NCI-H187 (cell line): ENCODE data around the gene RABL6.
"Not testable (repeated sequence)": the region's sequence is repeated elsewhere in the genome, so short reads cannot be mapped to it uniquely, and the experiment has no call there.

Experiments
- DNase-seq, 2 experiments: peaks; one replicate each; lab custom pipeline; 2025; lab: John Stamatoyannopoulos, UW

Gene RABL6

DNA sequence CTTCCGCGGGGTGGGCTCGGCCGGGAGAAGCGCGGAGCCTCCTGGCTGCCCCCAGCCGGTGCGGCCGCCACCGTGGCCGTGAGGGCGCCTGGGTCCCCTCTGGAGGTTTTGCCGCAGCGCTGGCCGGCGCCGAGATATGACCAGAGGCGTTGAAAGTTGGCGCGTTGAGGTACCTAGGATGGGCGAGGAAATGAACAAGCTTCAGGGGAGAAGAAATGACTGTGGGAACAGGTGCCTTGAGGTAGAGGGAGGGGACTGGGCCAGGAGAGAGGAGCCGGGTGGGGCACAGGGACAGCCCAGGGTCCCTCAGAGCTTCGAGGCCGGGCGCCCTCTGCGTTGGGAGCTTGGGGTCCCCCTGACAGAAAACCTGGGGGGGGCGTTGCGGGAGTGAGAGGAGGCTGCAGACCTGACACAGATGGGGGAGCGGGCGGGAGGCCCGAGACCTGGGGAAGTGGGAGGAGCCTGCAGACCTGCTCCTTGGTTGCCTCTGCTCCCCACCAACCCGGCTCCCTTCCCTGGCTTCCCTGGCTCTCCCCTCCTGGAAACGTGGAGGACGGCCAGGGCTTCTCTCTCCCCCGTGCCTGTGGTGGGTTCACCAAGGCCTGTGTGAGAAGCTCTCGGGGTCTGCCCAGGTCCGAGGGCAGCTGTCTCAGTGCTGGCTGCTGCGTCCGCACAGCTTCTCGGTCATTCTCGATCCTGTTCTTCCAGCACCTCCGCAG is 14.2 kb downstream of the RABL6 start:
- DNase-seq = no peak

DNA sequence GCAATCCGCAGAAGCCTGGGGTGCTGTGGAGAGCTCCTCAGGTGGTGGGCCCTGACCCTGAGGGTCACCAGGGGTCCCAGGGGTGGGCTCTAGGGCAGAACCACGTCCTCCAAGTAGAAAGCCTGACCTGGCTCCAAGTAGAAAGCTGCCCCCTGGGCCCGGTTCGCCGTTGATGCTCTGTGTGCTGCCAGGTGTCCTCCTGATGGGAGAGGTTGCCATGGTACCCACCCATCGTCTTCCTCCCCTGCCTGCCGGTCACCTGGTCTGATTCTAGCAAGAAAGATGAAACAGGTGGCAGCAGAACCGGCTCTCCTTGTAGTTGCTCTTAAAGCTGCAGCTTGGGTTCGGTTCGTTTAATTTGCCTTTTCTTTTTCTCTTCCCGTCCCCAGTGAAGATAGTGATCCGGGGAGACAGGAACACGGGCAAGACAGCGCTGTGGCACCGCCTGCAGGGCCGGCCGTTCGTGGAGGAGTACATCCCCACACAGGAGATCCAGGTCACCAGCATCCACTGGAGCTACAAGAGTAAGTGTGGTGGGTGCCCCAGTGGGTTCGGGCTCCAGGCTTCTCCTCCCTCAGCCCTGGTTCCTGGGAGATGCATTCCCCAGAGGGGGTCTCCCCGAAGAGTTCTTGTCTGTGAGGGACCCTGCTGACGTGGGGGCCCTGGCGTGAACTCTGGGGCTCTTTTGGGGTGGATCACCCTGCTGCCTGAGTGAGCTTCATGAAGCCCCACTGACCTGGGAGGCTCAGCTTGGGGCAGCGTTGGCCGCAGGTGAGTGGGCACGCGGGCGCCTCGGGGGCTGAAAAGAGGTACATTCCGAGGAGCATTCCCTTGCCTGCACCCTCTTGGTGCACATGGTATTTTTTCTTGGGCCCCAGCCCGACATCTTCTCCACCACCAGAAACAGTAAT is 15.6 kb downstream of the RABL6 start:
- DNase-seq = no peak

DNA sequence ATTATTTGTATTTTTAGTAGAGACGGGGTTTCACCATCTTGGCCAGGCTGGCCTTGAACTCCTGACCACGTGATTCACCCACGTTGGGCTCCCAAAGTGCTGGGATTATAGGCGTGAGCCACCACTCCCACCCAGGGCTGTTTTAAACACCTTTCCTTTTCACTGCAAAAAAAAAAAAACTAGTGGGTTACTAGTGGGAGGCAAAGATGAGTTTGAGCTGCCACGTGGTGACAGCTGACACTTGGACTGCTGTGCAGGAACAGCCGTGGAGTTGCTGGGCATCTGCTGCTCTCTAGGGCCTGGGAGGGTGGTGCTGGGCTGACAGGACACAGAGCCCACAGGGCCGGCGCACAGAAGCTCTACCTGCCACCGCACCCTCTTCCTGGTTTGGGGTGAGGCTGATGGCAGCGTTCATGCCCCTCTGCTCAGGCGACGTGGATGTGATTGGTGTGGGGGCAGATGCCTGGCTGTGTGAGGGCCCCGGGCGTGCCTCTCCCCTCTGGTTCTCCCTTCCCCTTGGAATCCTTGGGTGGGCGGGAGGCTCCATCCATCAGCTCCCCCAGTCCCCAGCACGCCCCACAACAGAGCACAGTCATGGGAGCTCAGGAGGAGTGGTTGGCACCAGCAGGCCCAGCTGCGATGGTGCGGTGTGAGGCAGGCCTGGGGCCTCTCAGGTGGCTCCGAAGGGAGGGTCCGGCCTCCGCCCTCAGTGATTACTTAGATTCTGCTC is 16.9 kb downstream of the RABL6 start:
- no peak for DNase-seq

DNA sequence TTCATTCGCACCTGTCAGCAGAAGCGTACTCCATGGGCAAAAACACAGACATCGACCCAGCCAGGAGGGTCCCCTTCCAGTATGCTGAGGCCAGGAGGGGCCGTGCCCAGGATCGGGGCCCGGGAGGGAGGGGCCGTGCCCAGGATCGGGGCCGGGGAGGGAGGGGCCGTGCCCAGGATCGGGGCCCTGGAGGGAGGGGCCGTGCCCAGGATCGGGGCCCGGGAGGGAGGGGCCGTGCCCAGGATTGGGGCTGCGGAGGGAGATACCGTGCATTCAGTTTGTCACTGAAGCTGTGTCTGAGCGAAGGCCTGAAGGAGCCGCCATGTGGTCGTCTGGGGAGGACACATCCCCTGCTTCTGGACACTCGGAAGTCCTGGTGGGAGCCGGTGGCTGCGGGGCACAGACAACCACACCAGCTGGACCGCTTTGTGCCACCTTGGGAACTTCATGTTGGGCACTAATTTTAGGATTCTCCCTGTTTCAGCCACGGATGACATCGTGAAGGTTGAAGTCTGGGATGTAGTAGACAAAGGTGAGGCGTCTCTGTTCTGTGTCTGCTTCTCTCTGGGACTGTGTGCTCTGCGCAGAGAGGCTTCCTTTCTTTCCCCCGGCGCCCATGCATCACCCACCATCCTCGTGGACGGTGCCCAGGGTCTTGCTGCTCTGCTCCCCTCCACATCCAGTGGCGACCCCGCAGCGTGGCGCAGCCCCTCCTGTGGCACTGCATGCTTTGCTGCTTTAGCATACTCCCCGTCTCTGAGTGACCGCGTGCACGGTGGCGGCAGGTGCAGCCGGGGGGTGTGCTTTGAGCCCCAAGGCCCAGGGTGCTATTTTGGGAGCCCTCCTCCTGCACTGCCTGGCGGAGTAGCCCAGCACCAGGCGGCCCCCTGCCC is 17.8 kb downstream of the RABL6 start:
- DNase-seq = no peak

DNA sequence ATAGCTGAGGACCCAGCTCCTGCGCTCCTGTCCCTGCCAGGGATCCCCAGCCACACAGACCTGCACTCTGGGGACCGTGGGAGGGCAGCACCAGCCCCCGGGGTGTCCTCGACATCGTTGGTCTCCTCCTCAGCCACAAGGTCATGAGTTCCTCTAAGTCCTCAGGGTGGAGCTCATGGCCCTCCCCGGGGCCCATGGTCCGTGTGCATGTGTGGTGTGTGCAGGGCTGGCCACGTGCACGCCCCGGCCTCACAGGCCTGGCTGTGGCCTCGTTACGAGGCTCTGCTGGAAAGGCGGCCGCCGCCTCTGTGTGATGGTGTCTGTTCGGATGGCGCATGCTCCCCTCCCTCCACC is 18.4 kb downstream of the RABL6 start:
- no peak for DNase-seq

DNA sequence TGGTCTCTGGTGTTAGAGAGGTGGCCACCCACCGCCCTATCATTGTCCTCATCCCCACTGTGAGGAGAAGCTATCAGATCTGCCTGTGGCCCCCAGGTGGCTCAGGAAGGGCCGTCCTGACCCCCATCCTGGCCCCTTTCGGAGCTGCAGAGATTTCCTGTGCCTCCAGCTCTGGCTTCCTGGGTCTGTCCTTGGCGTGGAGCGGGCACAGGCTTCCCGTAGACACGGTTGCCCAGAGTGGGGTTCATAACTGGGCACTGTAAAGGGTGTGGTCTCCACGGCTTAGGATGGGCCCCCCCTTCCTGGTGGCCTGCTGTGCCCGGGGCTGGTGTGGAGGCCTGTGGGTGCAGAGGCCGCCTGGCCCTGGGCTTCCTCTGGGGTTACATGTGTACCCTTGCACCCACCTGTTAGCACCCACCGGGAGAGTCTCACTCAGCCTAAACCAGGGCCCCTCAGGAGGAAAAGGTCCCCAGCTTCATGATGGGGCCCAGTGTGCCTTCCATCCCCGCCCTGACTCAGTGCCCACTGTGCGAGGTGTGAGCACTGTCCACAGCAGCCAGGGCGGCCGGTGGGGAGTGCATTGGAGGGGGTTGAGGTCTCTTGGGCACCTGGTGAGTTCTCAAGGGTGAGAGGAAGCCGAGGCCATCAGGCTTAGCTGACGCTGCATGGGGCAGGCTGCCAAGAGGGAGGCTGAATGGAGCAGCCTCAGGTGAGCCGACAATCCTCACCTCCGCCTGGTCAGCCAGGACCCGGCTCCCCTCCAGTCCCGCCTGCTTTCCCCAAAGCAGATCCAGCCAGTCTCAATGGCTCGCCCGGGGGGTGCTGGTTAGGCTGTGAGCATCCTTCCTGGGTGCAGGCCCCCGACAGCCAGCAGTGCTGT is 19.2 kb downstream of the RABL6 start:
- DNase-seq = no peak

DNA sequence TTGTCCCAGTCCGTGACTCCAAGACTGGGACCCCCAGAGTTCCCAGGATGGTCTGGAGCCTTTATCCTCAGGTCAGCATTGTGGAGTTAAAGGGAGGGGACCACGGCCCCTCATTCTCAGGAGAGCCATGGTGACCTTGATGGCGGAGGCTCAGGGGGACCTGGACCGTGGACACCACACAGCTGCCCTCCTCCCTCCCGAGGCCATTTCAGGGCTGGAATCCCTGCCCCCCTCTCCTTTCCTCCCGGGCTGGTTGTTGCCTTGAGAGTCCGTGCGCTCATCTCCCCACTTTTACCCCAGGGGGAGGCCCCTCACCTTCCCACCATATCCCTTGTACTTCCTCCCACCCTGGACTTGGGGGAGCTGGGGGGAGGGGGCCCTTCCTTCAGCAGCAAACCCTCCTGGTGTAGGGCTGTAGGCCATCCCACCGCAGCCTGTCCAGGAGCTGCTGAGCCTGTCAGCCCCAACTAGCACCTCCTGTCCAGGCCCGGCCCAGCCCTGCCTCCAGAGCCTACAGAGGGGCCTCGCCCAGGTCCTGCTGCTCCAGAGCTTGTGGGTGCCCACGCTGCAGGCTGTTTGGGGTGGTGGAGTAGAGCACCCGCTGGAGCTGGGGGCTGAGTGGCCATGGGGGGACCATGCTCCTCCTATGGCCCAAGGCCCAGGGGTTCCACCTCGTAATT is 20.2 kb downstream of the RABL6 start:
- DNase-seq = no peak

DNA sequence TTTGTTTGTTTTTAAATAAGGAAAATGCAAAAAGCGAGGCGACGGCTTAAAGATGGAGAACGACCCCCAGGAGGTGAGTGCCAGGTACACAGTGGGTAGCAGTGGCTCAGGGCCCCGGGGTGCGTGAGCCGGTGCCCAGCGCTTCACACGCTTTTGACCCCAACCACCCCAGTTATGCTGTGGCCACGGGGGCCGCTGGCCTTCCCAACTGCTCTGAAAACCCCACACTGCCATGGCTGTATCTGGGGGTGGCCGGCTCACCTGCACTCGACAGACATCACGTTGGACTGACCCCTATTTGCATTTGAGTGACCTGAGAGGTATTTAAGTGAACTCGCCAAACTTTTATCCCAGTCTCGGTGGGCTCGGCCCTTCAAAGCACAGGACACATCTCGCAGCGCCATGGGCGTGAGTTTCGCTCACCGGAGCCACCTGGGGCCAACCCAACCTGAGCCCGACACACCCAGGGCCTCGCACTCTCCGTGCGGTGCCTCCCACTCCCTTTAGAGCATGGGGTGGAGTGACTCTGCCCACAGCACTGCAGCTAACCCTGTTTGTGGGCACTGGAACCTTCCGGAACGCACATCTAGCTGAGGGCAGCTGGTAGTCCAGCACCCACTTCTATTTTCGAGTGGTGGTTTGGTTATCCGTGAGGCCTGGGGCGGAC is 20.9 kb downstream of the RABL6 start:
- DNase-seq = no peak

DNA sequence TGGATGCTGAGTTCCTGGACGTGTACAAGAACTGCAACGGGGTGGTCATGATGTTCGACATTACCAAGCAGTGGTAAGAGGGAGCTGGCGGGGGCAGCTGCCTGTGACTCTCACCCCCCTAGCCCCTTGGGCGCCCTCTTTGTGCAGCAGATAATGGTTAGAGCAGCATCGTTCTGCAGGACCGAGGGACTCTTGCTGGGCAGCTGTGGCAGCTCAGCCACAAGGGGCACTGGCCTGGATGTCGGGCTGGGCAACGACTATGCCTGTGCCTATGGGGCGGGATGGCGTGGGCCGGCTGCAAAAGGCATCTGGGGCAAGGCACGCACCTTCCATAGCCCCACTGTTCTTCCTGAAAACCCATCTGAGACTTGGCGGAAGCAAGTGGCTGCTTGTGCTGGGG is 21.7 kb downstream of the RABL6 start:
- no peak for DNase-seq

DNA sequence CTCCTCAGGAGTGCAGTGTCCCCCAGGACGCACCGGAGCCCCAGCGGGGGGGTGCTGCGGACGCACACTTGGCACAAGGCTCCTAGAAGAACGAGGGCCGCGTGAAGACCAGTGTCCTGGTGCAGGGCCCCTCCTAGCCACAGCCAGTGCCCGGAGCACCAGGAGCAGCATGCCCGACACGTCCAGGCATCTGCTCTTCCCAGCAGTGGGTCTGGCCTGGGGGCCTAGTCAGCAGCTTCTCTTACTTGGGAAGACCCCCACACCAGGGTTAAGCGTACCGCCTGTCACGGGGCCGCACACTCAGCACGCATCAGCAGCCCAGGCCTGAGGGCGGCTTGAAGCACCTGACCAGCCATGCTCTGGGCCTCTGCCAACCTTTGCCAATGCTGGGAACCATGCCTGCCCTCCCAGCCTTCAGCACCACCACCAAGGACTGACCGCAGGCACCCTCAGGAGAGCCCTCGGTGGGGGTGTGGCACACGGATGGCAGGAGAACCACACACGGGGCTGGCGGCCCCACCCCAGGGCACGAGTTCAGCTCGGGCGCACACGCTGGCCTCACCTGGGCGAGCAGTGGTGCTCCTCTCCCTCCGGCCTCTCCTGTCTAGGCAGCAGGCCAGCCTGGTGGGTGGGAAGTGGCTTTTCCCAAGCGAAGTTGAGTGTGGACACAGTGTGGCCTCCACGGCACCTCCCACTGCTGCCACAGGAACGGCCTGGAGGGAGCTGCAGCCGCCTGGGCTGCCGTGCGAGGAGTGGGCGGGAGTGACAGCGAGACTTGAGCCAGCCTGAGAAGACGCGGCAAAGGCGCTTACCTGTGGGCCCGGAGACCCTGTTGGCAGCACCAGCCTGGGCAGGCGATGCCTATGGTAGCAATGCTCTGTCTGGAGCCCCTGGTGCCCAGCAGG is 22.5 kb downstream of the RABL6 start:
- no peak for DNase-seq

DNA sequence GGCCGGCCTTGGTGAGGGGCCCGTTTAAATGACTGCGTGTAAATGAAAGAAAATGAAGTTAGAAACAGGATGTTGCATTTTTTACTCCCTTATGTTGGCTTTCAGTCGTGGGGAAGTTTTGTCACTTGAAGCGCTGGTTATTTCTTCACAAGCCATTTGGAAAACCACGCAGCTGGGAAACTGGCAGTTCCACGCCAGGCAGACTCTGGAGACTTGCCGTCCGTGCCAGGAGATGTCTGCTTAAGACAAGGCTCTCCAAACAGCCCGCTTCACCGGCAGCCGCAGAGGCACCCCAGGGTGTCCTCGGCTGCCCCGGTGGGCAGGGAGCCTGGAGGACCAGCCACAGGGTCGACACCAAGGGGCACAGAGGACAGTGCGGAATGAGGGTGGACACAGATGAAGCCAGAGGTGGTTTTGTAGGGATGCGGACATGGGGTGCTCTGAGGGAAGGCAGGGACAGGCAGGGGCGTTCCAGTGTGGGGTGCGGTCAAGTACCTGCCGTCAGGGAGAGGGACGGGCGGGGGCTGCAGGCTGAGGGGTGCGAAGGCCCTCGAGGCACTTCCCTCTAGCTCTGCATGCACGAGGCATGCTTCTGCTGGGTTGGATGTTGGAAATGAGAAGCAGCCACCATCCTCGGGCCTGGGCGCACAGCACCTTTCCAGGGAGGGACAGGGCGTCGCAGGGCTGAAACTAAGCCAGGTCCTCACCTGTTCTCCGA is 23.4 kb downstream of the RABL6 start:
- DNase-seq = no peak

DNA sequence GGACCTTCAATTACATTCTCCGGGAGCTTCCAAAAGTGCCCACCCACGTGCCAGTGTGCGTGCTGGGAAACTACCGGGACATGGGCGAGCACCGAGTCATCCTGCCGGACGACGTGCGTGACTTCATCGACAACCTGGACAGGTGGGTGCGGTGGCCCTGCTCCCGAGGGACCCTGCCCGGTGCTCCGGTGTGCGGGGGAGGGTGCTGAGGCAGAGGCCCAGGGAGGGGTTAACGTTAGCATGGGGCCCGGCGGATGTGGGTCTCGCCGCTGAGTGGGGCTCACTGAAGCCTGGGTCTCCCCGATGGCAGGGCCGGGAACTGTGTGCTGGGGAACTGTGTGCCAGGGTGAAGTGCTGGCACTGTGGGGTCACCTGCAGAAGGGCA is 24.0 kb downstream of the RABL6 start:
- DNase-seq = no peak

DNA sequence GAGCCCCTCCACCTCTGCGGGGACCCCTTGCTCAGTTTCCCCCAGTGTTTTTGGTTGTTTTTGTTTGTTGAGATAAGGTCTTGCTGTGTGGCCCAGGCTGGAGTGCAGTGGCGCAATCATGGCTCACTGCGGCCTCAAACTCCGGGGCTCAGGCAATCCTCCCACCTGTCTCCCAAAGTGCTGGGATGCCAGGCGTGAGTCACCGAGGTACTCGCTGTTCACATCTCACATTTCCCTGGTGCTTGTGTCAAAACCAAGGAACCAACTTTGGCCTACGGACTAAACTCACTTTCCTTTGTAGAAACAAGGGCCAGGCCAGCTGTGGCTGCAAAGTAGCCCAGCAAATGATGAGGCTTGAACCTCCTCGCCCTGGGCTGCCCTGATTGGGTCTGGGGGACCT is 24.8 kb downstream of the RABL6 start:
- no peak for DNase-seq

DNA sequence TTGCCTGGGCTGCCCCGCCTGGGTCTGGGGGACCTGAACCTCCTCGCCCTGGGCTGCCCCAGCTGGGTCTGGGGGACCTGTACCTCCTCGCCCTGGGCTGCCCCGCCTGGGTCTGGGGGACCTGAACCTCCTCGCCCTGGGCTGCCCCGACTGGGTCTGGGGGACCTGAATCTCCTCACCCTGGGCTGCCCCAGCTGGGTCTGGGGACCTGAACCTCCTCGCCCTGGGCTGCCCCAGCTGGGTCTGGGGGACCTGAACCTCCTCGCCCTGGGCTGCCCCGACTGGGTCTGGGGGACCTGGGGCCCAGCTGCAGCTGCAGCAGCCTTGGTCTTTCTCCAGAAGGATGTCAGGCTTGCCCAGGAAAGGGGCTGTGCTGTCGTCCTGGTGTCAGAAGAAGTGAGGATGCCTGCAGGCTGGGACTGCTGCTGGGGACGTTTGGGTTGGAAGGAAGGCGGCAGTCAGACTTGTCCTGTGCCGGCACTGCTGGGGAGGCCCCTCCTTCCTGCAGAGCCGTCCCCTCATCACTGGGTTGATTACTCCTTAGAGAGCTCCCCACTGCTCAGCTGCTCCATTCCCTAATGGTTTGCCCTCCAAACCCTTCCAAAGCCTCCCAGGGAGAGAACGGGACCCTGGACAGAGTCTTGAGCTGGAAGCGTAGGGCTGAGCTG is 25.8 kb downstream of the RABL6 start:
- DNase-seq = not testable (repeated sequence)

DNA sequence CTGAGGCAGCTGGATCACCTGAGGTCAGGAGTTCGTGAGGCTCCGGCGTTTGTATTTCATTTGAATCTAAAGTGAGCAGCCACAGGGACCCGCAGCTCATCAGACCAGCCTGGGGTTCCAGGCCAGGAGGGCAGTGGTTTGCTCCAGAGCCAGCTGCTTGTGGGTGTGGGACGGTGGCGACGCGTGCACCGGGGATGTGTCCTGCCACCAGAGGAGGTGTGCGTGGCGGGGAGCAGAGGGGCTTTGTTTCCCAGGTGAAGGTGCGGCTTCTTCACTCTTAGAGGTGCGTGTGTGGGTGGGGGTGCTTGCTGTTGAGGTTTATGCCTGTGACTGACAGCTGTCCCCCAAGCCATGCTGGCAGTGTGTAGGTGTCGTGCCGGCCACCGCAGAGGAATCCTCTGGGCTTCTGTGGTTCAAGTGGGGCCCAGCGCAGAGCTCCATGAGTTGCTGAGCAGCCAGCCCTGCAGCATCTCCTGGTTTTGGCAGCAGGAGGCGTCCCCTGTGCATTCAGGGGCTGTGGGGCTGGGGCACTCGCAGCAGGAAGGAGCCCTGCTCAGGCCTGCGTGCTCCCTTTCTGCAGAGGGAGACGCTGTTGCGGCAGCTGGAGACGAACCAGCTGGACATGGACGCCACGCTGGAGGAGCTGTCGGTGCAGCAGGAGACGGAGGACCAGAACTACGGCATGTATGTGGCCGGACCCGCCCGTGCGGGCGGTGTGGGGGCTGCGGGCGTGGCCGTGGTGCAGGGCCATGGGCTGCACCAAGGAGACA is 27.6 kb downstream of the RABL6 start:
- DNase-seq = no peak
